ENCODE measurements around the gene DGCR6L. TPM values are rescaled to one million over a fixed set of nuclear protein-coding genes. Genes with fewer than 3 reads are reported as not detected.
"Not testable (repeated sequence)": the region's sequence is repeated elsewhere in the genome, so short reads cannot be mapped to it uniquely, and the experiment has no call there.

Gene DGCR6L
- total RNA-seq, 1 experiment from 2014 or later, result 50.7 TPM

- DNase-seq (ENCODE audit: low spot score); H3K4me3 ChIP-seq (ENCODE audit: low read depth, low read length, poor library complexity, severe bottlenecking); BruUV-seq (replicated peaks); CTCF ChIA-PET; H3K9me3 ChIP-seq (ENCODE audit: low read depth, low read length, poor library complexity, severe bottlenecking); H3K36me3 ChIP-seq (ENCODE audit: insufficient read depth, low read length, poor library complexity, severe bottlenecking); intact Hi-C loops (cut with micrococcal nuclease; ENCODE audit: unreplicated experiment); H3K4me1 ChIP-seq (ENCODE audit: insufficient read depth, low read length, poor library complexity, severe bottlenecking); H3K27ac ChIP-seq (ENCODE audit: low read depth, low read length, poor library complexity, severe bottlenecking); H3K27me3 ChIP-seq (replicated peaks; ENCODE audit: insufficient read depth, low read depth, low read length, poor library complexity); POLR2A ChIA-PET (ENCODE audit: low non-redundant PET): not testable (repeated sequence)
Observed at GRCh38 chr22:20313306-20314077, 6.4 kb downstream of the DGCR6L start.

DNA sequence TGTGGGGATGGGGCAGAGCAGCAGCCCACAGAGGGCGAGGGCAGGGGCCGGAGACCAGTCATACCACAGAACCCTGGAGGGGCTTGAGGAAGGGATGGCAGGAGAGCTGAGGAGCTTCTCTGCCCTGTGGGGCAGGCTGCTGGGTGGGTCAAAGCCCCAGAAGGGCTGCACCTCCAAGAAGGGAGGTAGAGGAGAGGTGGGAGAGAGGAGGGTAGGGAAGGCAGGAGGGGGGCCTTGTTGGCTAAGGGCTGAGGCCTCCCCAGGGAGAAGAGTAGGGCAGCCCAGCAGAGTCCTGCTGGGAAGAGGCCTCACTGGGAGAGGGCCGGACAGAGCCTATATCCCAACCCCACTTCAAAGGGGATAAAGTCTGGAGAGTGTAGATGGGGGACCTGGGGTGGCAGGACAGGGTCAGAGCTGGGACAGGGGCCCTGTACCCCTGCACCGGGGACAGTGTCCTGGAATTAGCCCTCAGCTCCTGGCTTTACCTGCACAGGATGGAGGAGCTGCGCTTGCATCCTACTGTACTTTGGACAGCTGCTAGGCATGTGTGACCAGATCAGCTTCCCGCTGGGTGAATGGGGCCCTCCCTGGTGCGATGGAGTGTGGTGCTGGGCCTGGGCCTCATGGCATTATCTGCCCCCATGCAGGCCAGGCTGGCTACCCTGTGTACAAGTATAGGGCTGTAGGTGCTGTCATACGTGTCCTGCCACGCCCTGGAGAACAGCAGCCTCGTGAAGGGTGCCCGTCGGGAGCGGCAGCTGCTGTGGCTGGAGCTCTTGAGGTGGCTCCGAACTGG lies 7.3 kb downstream of the DGCR6L start:
- H3K9me3 ChIP-seq (ENCODE audit: low read depth, low read length, poor library complexity, severe bottlenecking), result no peaks in the 10 kb centered on the region
- H3K4me1 ChIP-seq (ENCODE audit: insufficient read depth, low read length, poor library complexity, severe bottlenecking), result peaks cover 3% of the 10 kb centered on the region
- H3K36me3 ChIP-seq (ENCODE audit: insufficient read depth, low read length, poor library complexity, severe bottlenecking), result no peaks in the 10 kb centered on the region
- intact Hi-C loops (cut with micrococcal nuclease; ENCODE audit: unreplicated experiment), result no loop called here
- no peak overlapping the region for H3K27ac ChIP-seq (ENCODE audit: low read depth, low read length, poor library complexity, severe bottlenecking)
- no peak for DNase-seq (ENCODE audit: low spot score)
- ChIA-PET POLR2A (ENCODE audit: low non-redundant PET) (interaction anchor here (0.6 kb wide), 1 partner anchor 99 kb away, joined by 3 read pairs; no protein-coding TSS in a partner anchor), CTCF (no interaction called here)
- no TSS peak for BruUV-seq (replicated peaks)
- no peaks in the 10 kb centered on the region for H3K27me3 ChIP-seq (replicated peaks; ENCODE audit: insufficient read depth, low read depth, low read length, poor library complexity)
- H3K4me3 ChIP-seq (ENCODE audit: low read depth, low read length, poor library complexity, severe bottlenecking), result no peak overlapping the region
- TF ChIP-seq EZH2 (IDR thresholded peaks at IDR 0.05; ENCODE audit: borderline replicate concordance, low read depth, low read length, poor library complexity, severe bottlenecking), result no peak

DNA sequence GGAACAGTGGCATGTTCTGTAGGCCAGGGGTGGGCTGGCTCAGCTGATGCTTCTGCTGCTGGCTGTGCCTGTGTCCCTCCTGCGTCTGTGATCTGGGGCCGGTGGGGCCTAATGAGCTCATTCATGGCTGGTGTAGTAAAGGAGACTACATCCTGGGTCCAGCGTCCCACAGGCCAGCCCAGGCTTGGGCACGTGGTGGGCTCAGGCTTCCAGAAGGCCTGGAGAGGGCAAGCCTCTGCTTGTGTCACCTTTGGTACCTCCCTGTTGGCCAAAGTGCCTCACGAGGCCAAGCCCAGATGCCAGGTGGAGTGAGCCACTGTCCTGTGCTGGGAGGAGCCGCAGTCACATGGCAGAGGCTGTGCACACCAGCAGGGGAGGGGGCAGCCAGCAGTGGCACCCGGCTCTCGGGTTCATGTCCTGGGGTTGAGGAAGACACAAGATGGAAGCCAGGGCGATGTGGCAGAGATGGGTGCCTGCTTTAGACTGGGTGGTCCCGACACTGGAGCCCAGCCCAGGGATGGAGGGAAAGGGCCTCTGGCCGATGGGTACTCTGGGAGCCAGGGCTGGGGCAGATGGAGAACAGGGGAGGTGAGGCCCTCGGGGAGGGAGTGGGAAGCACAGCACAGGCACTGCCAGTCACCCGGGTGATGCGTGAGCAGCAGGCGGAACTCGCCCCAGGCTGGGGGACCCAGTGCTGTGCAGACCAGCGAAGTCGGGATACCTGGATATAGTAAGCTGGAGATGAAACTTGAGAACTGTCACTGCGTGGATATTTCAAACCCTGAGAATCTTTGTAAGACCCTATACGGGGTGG lies 8.4 kb downstream of the DGCR6L start:
- H3K9me3 ChIP-seq (ENCODE audit: low read depth, low read length, poor library complexity, severe bottlenecking); H3K36me3 ChIP-seq (ENCODE audit: insufficient read depth, low read length, poor library complexity, severe bottlenecking); intact Hi-C loops (cut with micrococcal nuclease; ENCODE audit: unreplicated experiment); H3K4me1 ChIP-seq (ENCODE audit: insufficient read depth, low read length, poor library complexity, severe bottlenecking); BruUV-seq (replicated peaks); CTCF ChIA-PET; DNase-seq (ENCODE audit: low spot score); POLR2A ChIA-PET (ENCODE audit: low non-redundant PET); H3K27me3 ChIP-seq (replicated peaks; ENCODE audit: insufficient read depth, low read depth, low read length, poor library complexity); H3K4me3 ChIP-seq (ENCODE audit: low read depth, low read length, poor library complexity, severe bottlenecking); H3K27ac ChIP-seq (ENCODE audit: low read depth, low read length, poor library complexity, severe bottlenecking): not testable (repeated sequence)

GRCh38 chr22:20310773-20311172 lies 9.1 kb downstream of the DGCR6L start:
- intact Hi-C loops (cut with micrococcal nuclease; ENCODE audit: unreplicated experiment); H3K4me1 ChIP-seq (ENCODE audit: insufficient read depth, low read length, poor library complexity, severe bottlenecking); CTCF ChIA-PET; H3K4me3 ChIP-seq (ENCODE audit: low read depth, low read length, poor library complexity, severe bottlenecking); H3K36me3 ChIP-seq (ENCODE audit: insufficient read depth, low read length, poor library complexity, severe bottlenecking); H3K9me3 ChIP-seq (ENCODE audit: low read depth, low read length, poor library complexity, severe bottlenecking); DNase-seq (ENCODE audit: low spot score); H3K27ac ChIP-seq (ENCODE audit: low read depth, low read length, poor library complexity, severe bottlenecking); BruUV-seq (replicated peaks); H3K27me3 ChIP-seq (replicated peaks; ENCODE audit: insufficient read depth, low read depth, low read length, poor library complexity); POLR2A ChIA-PET (ENCODE audit: low non-redundant PET): not testable (repeated sequence)

DNA sequence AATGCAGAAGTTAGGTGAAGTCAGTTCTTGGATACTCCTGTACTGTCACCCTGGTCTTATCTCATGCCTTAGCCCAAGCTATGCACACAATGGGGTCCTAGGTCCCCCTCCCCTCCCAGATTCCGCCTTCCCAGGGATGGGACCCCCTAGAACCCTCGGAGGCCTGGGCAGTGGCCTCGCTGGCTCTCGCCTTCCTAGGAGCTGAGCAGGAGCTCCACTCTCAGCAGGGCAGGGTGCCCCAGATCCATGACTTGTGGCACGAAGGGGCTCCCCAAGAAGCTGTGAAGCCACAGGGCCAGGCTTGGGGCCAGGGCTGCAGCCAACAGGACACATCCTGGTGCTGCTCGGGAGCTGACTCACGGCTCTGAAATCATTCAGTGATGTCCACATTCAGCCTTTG lies 9.7 kb downstream of the DGCR6L start:
- BruUV-seq (replicated peaks); DNase-seq (ENCODE audit: low spot score); H3K4me1 ChIP-seq (ENCODE audit: insufficient read depth, low read length, poor library complexity, severe bottlenecking); intact Hi-C loops (cut with micrococcal nuclease; ENCODE audit: unreplicated experiment); H3K27ac ChIP-seq (ENCODE audit: low read depth, low read length, poor library complexity, severe bottlenecking); H3K4me3 ChIP-seq (ENCODE audit: low read depth, low read length, poor library complexity, severe bottlenecking); H3K36me3 ChIP-seq (ENCODE audit: insufficient read depth, low read length, poor library complexity, severe bottlenecking); H3K9me3 ChIP-seq (ENCODE audit: low read depth, low read length, poor library complexity, severe bottlenecking); CTCF ChIA-PET; H3K27me3 ChIP-seq (replicated peaks; ENCODE audit: insufficient read depth, low read depth, low read length, poor library complexity); POLR2A ChIA-PET (ENCODE audit: low non-redundant PET): not testable (repeated sequence)

DNA sequence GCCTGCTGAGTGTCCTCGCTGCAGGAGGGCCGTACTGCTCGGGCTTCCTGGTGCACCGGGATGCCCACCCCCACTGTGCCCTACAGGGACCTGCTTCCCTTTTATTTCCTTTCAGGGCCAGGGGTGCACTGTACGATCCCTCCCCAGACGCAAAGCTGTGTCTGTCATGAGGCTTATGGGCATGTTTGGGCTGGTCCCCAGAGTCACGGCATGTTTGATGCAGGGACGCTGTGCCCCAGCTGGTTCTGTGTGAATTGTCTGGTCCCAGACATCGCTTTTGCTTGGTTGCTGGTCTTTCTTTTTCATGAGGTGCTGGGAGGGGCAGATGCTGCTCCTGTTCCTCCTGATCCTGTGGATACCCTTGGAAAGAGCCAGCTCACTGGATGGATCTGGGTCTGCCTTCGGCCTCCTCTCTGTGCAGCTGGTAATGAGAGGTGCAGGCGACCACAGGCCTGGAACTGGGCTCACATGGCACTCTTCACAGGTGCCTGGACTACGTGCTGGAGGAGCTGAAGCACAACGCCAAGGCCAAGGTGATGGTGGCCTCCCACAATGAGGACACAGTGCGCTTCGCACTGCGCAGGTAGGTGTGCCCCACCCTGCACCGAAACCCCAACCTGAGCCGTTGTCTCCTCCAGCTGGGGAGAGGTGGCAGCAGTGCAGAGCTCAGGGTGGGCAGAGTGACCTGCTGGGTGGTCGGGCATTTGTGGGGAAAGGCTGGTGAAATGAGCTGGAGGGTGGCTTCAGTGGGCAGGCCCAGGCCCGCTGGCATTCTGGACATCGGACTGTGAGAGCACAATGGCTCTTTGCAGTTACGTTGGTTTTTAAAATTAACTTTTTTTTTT lies 10.8 kb downstream of the DGCR6L start:
- intact Hi-C loops (cut with micrococcal nuclease; ENCODE audit: unreplicated experiment); H3K27me3 ChIP-seq (replicated peaks; ENCODE audit: insufficient read depth, low read depth, low read length, poor library complexity); H3K27ac ChIP-seq (ENCODE audit: low read depth, low read length, poor library complexity, severe bottlenecking); BruUV-seq (replicated peaks); H3K4me1 ChIP-seq (ENCODE audit: insufficient read depth, low read length, poor library complexity, severe bottlenecking); H3K9me3 ChIP-seq (ENCODE audit: low read depth, low read length, poor library complexity, severe bottlenecking); POLR2A ChIA-PET (ENCODE audit: low non-redundant PET); DNase-seq (ENCODE audit: low spot score); H3K4me3 ChIP-seq (ENCODE audit: low read depth, low read length, poor library complexity, severe bottlenecking); H3K36me3 ChIP-seq (ENCODE audit: insufficient read depth, low read length, poor library complexity, severe bottlenecking); CTCF ChIA-PET: not testable (repeated sequence)

Data from A673 (cell line).